WTC11 (cell line): Measurements from ENCODE around the gene WNT3. TPM values are rescaled to one million over a fixed set of nuclear protein-coding genes. Genes with fewer than 3 reads are reported as not detected.

Experiments
- ATAC-seq: fragments of 200-7000 bp; cut with Tn5 transposase; 2 replicates; pipeline ENCODE4 v1.10.0; 2021; ENCODE audit warnings: mild to moderate bottlenecking, moderate library complexity
- CTCF ChIA-PET: fragments of 300-600 bp; sonication (Branson Sonifier 250); formaldehyde crosslinking; loops from one replicate; lab custom pipeline; 2021; ENCODE audit warnings: antibody characterized with exemption; lab: Charles Lee
- POLR2A ChIA-PET: fragments of 350-600 bp; sonication (Branson Sonifier 250); formaldehyde crosslinking; loops from one replicate; lab custom pipeline; 2021; ENCODE audit warnings: antibody characterized with exemption; lab: Charles Lee
- DNase-seq: peaks from one replicate; pipeline ENCODE4 v3.0.0; 2021; ENCODE audit warnings: low spot score
- H3K27ac Mint-ChIP-seq: 2 replicates; pipeline ENCODE4 v1.8.0; 2021; ENCODE audit warnings: mixed read lengths
- H3K27me3 Mint-ChIP-seq: 2 replicates; pipeline ENCODE4 v1.8.0; 2021; ENCODE audit warnings: low read depth, mild to moderate bottlenecking, moderate library complexity, mixed read lengths
- H3K36me3 Mint-ChIP-seq: 2 replicates; pipeline ENCODE4 v1.8.0; 2021; ENCODE audit warnings: mixed read lengths
- H3K4me1 Mint-ChIP-seq: 2 replicates; pipeline ENCODE4 v1.8.0; 2022; ENCODE audit warnings: mixed read lengths
- H3K4me3 Mint-ChIP-seq: 2 replicates; pipeline ENCODE4 v1.8.0; 2021; ENCODE audit warnings: mild to moderate bottlenecking, moderate library complexity, mixed read lengths
- H3K9me3 Mint-ChIP-seq: 2 replicates; pipeline ENCODE4 v1.8.0; 2021; ENCODE audit warnings: mixed read lengths
- ELF4 ChIP-seq: sonication (generic); formaldehyde crosslinking; IDR thresholded peaks from 2 replicates; pipeline ENCODE4 v1.8.1; 2022; ENCODE audit warnings: low read depth, mild to moderate bottlenecking, moderate library complexity, missing genetic modification reagents
- EMX1 ChIP-seq: fragments of 250-450 bp; sonication (Bioruptor Pico); IDR thresholded peaks from 2 replicates; pipeline ENCODE4 v1.8.0; 2021; ENCODE audit warnings: mild to moderate bottlenecking
- MXD4 ChIP-seq: fragments of 250-450 bp; sonication (Bioruptor Pico); IDR thresholded peaks from 2 replicates; pipeline ENCODE4 v1.8.0; 2021; ENCODE audit warnings: mild to moderate bottlenecking, moderate library complexity, borderline replicate concordance
- MYBL2 ChIP-seq: sonication (generic); formaldehyde crosslinking; IDR thresholded peaks from 2 replicates; pipeline ENCODE4 v1.8.1; 2023; ENCODE audit warnings: mild to moderate bottlenecking, moderate library complexity, missing genetic modification reagents
- NFATC4 ChIP-seq: fragments of 250-450 bp; sonication (Bioruptor Pico); IDR thresholded peaks from 2 replicates; pipeline ENCODE4 v1.9.0; 2021; ENCODE audit warnings: mild to moderate bottlenecking
- OVOL2 ChIP-seq: fragments of 250-450 bp; sonication (Bioruptor Pico); IDR thresholded peaks from 2 replicates; pipeline ENCODE4 v1.9.0; 2021; ENCODE audit warnings: mild to moderate bottlenecking, borderline replicate concordance
- total RNA-seq: library from RNA; stranded (reverse); gene quantifications from 3 replicates; pipeline ENCODE4 v1.2.3, GENCODE V29; 2021
- TF ChIP-seq, protein P1 (sequence below): fragments of 250-450 bp; sonication (Bioruptor Pico); IDR thresholded peaks from 2 replicates; pipeline ENCODE4 v1.9.0; 2021; ENCODE audit warnings: moderate library complexity, mild to moderate bottlenecking, inconsistent platforms, borderline replicate concordance
- TF ChIP-seq, protein P2 (sequence below): sonication (generic); formaldehyde crosslinking; IDR thresholded peaks from 2 replicates; pipeline ENCODE4 v1.8.1; 2023; ENCODE audit warnings: mild to moderate bottlenecking, missing genetic modification reagents, moderate library complexity
- TF ChIP-seq, protein P3 (sequence below): sonication (generic); formaldehyde crosslinking; IDR thresholded peaks from 2 replicates; pipeline ENCODE4 v1.8.1; 2022; ENCODE audit warnings: missing genetic modification reagents, borderline replicate concordance
- TF ChIP-seq, protein P4 (sequence below): fragments of 250-450 bp; sonication (Bioruptor Pico); IDR thresholded peaks from 2 replicates; pipeline ENCODE4 v1.9.0; 2021; ENCODE audit warnings: mild to moderate bottlenecking, borderline replicate concordance
- TF ChIP-seq, protein P5 (sequence below): sonication (generic); formaldehyde crosslinking; IDR thresholded peaks from 2 replicates; pipeline ENCODE4 v1.8.0; 2023; ENCODE audit warnings: missing genetic modification reagents
- TF ChIP-seq, protein P6 (sequence below): sonication (generic); formaldehyde crosslinking; IDR thresholded peaks from 2 replicates; pipeline ENCODE4 v1.8.0; 2022; ENCODE audit warnings: mild to moderate bottlenecking, missing genetic modification reagents
- TF ChIP-seq, protein P7 (sequence below): sonication (generic); formaldehyde crosslinking; IDR thresholded peaks from 2 replicates; pipeline ENCODE4 v1.8.0; 2022; ENCODE audit warnings: mild to moderate bottlenecking, missing genetic modification reagents

Gene WNT3
- total RNA-seq, 1 experiment from 2014 or later, result 14.1 TPM

DNA sequence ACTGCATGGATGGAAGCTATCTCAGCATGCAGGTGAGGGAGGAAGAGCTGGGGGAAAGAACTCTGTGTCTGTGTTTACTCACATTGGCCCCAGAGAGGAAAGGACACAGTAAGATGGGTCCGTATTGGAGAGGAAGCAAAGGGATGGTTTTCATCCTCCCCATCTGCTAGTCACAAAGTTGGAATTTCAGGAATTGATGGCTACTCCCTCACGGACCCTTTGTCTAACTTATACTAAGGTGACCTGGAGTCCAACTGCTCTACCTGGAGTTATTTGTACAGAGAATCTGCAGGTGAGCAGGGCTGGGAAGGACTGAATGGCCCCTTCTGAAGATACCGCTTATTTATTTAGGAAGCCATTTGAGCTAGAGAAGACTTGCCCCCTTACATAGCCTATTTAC, 55.1 kb downstream of the WNT3 start (continued):
- TF ChIP-seq, protein P1, sequence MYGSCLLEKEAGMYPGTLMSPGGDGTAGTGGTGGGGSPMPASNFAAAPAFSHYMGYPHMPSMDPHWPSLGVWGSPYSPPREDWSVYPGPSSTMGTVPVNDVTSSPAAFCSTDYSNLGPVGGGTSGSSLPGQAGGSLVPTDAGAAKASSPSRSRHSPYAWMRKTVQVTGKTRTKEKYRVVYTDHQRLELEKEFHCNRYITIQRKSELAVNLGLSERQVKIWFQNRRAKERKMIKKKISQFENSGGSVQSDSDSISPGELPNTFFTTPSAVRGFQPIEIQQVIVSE, result no peak
- TF ChIP-seq, protein P2, sequence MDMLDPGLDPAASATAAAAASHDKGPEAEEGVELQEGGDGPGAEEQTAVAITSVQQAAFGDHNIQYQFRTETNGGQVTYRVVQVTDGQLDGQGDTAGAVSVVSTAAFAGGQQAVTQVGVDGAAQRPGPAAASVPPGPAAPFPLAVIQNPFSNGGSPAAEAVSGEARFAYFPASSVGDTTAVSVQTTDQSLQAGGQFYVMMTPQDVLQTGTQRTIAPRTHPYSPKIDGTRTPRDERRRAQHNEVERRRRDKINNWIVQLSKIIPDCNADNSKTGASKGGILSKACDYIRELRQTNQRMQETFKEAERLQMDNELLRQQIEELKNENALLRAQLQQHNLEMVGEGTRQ (CRISPR knock-in tag), result no peak
- TF ChIP-seq NFATC4 (CRISPR knock-in tag) (no peak), OVOL2 (CRISPR knock-in tag) (no peak), MXD4 (CRISPR knock-in tag) (no peak), EMX1 (CRISPR knock-in tag) (no peak)
- TF ChIP-seq, protein P3, sequence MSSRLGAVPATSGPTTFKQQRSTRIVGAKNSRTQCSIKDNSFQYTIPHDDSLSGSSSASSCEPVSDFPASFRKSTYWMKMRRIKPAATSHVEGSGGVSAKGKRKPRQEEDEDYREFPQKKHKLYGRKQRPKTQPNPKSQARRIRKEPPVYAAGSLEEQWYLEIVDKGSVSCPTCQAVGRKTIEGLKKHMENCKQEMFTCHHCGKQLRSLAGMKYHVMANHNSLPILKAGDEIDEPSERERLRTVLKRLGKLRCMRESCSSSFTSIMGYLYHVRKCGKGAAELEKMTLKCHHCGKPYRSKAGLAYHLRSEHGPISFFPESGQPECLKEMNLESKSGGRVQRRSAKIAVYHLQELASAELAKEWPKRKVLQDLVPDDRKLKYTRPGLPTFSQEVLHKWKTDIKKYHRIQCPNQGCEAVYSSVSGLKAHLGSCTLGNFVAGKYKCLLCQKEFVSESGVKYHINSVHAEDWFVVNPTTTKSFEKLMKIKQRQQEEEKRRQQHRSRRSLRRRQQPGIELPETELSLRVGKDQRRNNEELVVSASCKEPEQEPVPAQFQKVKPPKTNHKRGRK (CRISPR knock-in tag), result no peak
- TF ChIP-seq, protein P4, sequence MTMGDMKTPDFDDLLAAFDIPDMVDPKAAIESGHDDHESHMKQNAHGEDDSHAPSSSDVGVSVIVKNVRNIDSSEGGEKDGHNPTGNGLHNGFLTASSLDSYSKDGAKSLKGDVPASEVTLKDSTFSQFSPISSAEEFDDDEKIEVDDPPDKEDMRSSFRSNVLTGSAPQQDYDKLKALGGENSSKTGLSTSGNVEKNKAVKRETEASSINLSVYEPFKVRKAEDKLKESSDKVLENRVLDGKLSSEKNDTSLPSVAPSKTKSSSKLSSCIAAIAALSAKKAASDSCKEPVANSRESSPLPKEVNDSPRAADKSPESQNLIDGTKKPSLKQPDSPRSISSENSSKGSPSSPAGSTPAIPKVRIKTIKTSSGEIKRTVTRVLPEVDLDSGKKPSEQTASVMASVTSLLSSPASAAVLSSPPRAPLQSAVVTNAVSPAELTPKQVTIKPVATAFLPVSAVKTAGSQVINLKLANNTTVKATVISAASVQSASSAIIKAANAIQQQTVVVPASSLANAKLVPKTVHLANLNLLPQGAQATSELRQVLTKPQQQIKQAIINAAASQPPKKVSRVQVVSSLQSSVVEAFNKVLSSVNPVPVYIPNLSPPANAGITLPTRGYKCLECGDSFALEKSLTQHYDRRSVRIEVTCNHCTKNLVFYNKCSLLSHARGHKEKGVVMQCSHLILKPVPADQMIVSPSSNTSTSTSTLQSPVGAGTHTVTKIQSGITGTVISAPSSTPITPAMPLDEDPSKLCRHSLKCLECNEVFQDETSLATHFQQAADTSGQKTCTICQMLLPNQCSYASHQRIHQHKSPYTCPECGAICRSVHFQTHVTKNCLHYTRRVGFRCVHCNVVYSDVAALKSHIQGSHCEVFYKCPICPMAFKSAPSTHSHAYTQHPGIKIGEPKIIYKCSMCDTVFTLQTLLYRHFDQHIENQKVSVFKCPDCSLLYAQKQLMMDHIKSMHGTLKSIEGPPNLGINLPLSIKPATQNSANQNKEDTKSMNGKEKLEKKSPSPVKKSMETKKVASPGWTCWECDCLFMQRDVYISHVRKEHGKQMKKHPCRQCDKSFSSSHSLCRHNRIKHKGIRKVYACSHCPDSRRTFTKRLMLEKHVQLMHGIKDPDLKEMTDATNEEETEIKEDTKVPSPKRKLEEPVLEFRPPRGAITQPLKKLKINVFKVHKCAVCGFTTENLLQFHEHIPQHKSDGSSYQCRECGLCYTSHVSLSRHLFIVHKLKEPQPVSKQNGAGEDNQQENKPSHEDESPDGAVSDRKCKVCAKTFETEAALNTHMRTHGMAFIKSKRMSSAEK (CRISPR knock-in tag), result no peak
- TF ChIP-seq, protein P5, sequence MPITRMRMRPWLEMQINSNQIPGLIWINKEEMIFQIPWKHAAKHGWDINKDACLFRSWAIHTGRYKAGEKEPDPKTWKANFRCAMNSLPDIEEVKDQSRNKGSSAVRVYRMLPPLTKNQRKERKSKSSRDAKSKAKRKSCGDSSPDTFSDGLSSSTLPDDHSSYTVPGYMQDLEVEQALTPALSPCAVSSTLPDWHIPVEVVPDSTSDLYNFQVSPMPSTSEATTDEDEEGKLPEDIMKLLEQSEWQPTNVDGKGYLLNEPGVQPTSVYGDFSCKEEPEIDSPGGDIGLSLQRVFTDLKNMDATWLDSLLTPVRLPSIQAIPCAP (CRISPR knock-in tag), result no peak
- TF ChIP-seq, protein P6, sequence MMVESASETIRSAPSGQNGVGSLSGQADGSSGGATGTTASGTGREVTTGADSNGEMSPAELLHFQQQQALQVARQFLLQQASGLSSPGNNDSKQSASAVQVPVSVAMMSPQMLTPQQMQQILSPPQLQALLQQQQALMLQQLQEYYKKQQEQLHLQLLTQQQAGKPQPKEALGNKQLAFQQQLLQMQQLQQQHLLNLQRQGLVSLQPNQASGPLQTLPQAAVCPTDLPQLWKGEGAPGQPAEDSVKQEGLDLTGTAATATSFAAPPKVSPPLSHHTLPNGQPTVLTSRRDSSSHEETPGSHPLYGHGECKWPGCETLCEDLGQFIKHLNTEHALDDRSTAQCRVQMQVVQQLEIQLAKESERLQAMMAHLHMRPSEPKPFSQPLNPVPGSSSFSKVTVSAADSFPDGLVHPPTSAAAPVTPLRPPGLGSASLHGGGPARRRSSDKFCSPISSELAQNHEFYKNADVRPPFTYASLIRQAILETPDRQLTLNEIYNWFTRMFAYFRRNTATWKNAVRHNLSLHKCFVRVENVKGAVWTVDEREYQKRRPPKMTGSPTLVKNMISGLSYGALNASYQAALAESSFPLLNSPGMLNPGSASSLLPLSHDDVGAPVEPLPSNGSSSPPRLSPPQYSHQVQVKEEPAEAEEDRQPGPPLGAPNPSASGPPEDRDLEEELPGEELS (CRISPR knock-in tag), result no peak
- TF ChIP-seq, protein P7, sequence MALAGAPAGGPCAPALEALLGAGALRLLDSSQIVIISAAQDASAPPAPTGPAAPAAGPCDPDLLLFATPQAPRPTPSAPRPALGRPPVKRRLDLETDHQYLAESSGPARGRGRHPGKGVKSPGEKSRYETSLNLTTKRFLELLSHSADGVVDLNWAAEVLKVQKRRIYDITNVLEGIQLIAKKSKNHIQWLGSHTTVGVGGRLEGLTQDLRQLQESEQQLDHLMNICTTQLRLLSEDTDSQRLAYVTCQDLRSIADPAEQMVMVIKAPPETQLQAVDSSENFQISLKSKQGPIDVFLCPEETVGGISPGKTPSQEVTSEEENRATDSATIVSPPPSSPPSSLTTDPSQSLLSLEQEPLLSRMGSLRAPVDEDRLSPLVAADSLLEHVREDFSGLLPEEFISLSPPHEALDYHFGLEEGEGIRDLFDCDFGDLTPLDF, result no peak
- TF ChIP-seq, all 79 proteins: peak for 0

DNA sequence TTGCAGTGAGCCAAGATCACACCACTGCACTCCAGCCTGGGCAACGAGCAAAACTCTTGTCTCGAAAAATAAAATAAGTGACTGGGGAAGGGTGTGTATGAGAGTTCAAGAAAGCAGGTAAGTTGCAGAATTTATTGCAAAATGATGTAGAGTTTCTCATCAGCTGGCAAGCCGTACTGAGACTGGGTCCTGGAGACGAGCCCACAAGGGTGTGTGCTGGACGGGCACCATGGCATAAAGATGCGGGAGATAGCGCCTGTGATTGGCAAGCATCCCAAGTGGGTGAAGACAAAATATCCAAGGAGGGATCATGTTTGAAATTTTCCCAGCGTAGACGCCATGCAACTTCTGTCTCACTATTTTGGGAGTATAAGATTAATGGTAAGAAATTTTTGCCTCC, 59.4 kb downstream of the WNT3 start:
- peaks cover 11% of the 10 kb centered on the region; the same call in 1 of the 2 replicates for H3K36me3 Mint-ChIP-seq
- no peak overlapping the region; the same call in 1 of the 2 replicates for H3K27ac Mint-ChIP-seq

More for the DNA sequence above, 59.4 kb downstream of the WNT3 start:
- no peak for TF ChIP-seq ELF4 (CRISPR knock-in tag)
- TF ChIP-seq MYBL2 (CRISPR knock-in tag), result no peak
- ChIA-PET POLR2A (interaction anchor here (0.6 kb wide), 1 partner anchor 350 kb away, joined by 3 read pairs; no protein-coding TSS in a partner anchor), CTCF (no interaction called here)
- Mint-ChIP-seq H3K9me3 (no peaks in the 10 kb centered on the region), H3K4me1 (peaks cover under 1% of the 10 kb centered on the region; the same call in 1 of the 2 replicates), H3K27me3 (no peaks in the 10 kb centered on the region), H3K4me3 (no peak overlapping the region)
- DNase-seq, result no peak
- ATAC-seq, result no peak
